GM21528 (cell line): Measurements from ENCODE around the gene PEX6.
"Not testable (repeated sequence)": the region's sequence is repeated elsewhere in the genome, so short reads cannot be mapped to it uniquely, and the experiment has no call there.

Source experiments
- ATAC-seq: cut with Tn5 transposase; IDR thresholded peaks from one replicate; pipeline ENCODE4 v1.9.1; 2021; ENCODE audit warnings: mild to moderate bottlenecking, moderate library complexity; ENCODE audit not compliant: unreplicated experiment, low FRiP score

Gene PEX6

GRCh38 chr6:43005844-43006243 is 26.9 kb upstream of the PEX6 start:
- no peak for ATAC-seq

GRCh38 chr6:43001843-43002242 is 22.9 kb upstream of the PEX6 start:
- ATAC-seq, result no peak

GRCh38 chr6:42998205-42998604 is 19.2 kb upstream of the PEX6 start:
- not testable (repeated sequence) for ATAC-seq

- ATAC-seq, result no peak
Observed at GRCh38 chr6:42996513-42996912, 17.5 kb upstream of the PEX6 start.

- no peak for ATAC-seq
Observed at GRCh38 chr6:42993445-42993844, 14.5 kb upstream of the PEX6 start.

- ATAC-seq, result no peak
Observed at GRCh38 chr6:42989923-42990322, 10.9 kb upstream of the PEX6 start.

GRCh38 chr6:42988486-42989020 is 9.6 kb upstream of the PEX6 start:
- ATAC-seq, result no peak

GRCh38 chr6:42987533-42988451 is 8.8 kb upstream of the PEX6 start:
- ATAC-seq, result no peak

- ATAC-seq, result no peak
Observed at GRCh38 chr6:42984924-42985475, 6.0 kb upstream of the PEX6 start.

GRCh38 chr6:42984001-42984923 is 5.3 kb upstream of the PEX6 start, which contains the start of gene PPP2R5D:
Gene PPP2R5D, plus strand, starts transcription at chr6:42984570. Its CDS starts 108 bp downstream, at chr6:42984678.
- peak; percentile 93 for ATAC-seq

- ATAC-seq, result no peak
Observed at GRCh38 chr6:42981836-42982235, 2.9 kb upstream of the PEX6 start.

- ATAC-seq, result peak; percentile 6
Observed at GRCh38 chr6:42979523-42980177, 669 bp upstream of the PEX6 start.

- ATAC-seq, result peak; percentile 41
Observed at GRCh38 chr6:42978487-42978838, 518 bp downstream of the PEX6 start.

GRCh38 chr6:42974919-42975505 is 4.0 kb downstream of the PEX6 start:
- no peak for ATAC-seq

- ATAC-seq, result no peak
Observed at GRCh38 chr6:42973926-42974325, 5.1 kb downstream of the PEX6 start.

- ATAC-seq, result no peak
Observed at GRCh38 chr6:42971746-42972327, 7.1 kb downstream of the PEX6 start.

GRCh38 chr6:42970871-42971612 is 7.9 kb downstream of the PEX6 start:
- ATAC-seq, result no peak

- no peak for ATAC-seq
Observed at GRCh38 chr6:42969934-42970333, 9.0 kb downstream of the PEX6 start.

GRCh38 chr6:42969431-42969830 is 9.6 kb downstream of the PEX6 start:
- no peak for ATAC-seq
